Daoy (cell line): ENCODE results near the gene PPP2R3C. TPM values are rescaled to one million over a fixed set of nuclear protein-coding genes. Genes with fewer than 3 reads are reported as not detected.
A peak's percentile ranks its signal among the peaks of the same experiment; 100 is the strongest.
"Not testable (repeated sequence)": the region's sequence is repeated elsewhere in the genome, so short reads cannot be mapped to it uniquely, and the experiment has no call there.

Experiments used
- DNase-seq: peaks from one replicate; pipeline ENCODE4 v3.0.0-alpha.2; 2015; ENCODE audit warnings: low read depth
- total RNA-seq: library from RNA; depleted of rRNA; stranded (reverse); fragments of >200 nt; shearing (Covaris generic); gene quantifications from 2 replicates; pipeline ENCODE4 v1.2.3, GENCODE V29; 2014

Gene PPP2R3C
- total RNA-seq, 1 experiment from 2014 or later: 58.5 TPM

GRCh38 chr14:35124127-35124526, 2.3 kb upstream of the PPP2R3C start:
- no peak for DNase-seq

- no peak for DNase-seq
Observed at GRCh38 chr14:35123388-35123703, 1.6 kb upstream of the PPP2R3C start.

GRCh38 chr14:35122696-35123387, 1.1 kb upstream of the PPP2R3C start:
- peak; percentile 11 for DNase-seq

GRCh38 chr14:35121026-35121886, 534 bp downstream of the PPP2R3C start:
- peak; percentile 60 for DNase-seq

- no peak for DNase-seq
Observed at GRCh38 chr14:35117112-35117511, 4.7 kb downstream of the PPP2R3C start.

- no peak for DNase-seq
Observed at GRCh38 chr14:35116242-35116641, 5.5 kb downstream of the PPP2R3C start.

- DNase-seq: no peak
Observed at GRCh38 chr14:35114036-35114435, 7.8 kb downstream of the PPP2R3C start.

GRCh38 chr14:35113308-35113950, 8.4 kb downstream of the PPP2R3C start:
- DNase-seq: no peak

GRCh38 chr14:35112641-35113040, 9.1 kb downstream of the PPP2R3C start:
- no peak for DNase-seq

GRCh38 chr14:35107866-35108265, 13.9 kb downstream of the PPP2R3C start:
- DNase-seq: no peak

GRCh38 chr14:35094645-35095044, 27.1 kb downstream of the PPP2R3C start:
- not testable (repeated sequence) for DNase-seq

- DNase-seq: no peak
Observed at GRCh38 chr14:35088514-35088913, 33.3 kb downstream of the PPP2R3C start.

GRCh38 chr14:35085441-35085840, 36.3 kb downstream of the PPP2R3C start:
- DNase-seq: no peak

- no peak for DNase-seq
Observed at GRCh38 chr14:35083530-35084150, 38.1 kb downstream of the PPP2R3C start.

- DNase-seq: no peak
Observed at GRCh38 chr14:35079742-35080141, 42.0 kb downstream of the PPP2R3C start.

GRCh38 chr14:35078082-35078481, 43.7 kb downstream of the PPP2R3C start:
- DNase-seq: no peak

GRCh38 chr14:35073486-35073885, 48.3 kb downstream of the PPP2R3C start:
- no peak for DNase-seq

GRCh38 chr14:35072226-35072625, 49.6 kb downstream of the PPP2R3C start:
- DNase-seq: no peak

GRCh38 chr14:35068238-35069012, 53.4 kb downstream of the PPP2R3C start:
- no peak for DNase-seq

GRCh38 chr14:35065731-35066130, 56.1 kb downstream of the PPP2R3C start:
- DNase-seq: not testable (repeated sequence)

- DNase-seq: peak; percentile 75
Observed at GRCh38 chr14:35061113-35061791, 60.5 kb downstream of the PPP2R3C start.
